Measurements from ENCODE around the gene PIP4K2A.
"Not testable (repeated sequence)": the region's sequence is repeated elsewhere in the genome, so short reads cannot be mapped to it uniquely, and the experiment has no call there.

Gene PIP4K2A

DNA sequence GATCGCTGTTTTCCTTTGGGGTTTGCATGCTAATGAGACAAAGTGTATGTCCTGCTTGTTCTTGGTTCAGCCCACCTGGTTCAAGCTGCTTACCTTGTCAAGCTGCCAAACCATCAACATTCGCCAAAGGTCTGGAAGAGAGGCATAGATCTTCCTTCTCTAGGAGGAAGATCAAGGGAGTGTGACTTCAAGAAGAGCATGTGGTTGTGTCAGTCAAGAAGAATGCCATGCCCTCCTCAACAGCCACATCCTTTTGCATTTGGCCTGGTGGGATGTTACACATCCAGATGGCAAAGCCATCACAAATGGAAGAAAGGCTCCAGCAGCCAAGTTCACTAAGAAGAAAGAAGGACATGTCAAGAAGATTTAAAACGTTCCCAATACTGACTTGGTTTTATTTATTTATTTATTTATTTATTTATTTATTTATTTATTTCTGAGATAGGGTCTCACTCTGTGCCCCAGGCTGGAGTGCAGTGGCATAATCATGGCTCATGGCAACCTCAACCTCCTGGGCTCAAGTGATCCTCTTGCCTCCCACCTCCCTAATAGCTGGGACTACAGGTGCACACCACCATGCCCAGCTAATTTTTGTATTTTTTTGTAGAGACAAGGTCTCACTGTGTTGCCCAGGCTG lies 5.1 kb upstream of the PIP4K2A start:
- DNase-seq, result no peak

DNA sequence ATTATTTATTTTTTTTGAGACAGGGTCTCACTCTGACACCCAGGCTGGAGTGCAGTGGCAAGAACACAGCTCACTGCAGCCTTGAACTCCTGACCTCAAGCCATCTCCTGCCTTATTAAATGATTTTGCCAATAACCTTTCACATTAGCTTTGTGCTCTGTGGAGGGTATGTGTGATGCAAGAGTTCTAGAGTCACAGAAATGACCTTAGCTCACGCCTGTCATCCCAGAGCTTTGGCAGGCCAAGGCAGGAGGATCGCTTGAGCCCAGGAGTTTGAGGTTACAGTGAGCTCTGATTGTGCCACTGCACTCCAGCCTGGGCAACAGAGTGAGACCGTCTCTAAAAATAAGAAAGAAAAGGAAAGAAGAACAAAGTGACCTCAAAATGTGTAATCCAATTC lies 4.3 kb upstream of the PIP4K2A start:
- DNase-seq, result not testable (repeated sequence)

DNA sequence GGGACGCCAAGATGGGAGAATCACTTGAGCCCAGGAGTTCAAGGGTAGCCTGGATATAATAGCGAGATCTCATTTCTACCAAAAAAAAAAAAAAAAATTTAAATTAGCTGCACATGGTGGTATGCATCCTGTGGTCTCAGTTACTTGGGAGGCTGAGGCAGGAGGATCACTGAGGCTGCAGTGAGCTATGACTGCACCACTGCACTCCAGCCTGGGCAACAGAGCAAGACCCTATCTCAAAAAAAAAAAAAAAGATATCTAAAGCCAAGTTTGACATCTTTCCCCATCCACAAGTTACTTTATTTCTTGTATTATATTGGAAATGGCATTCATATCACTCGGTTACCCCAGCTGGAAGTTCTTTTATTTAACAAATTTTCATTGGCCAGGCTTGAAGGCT lies 3.4 kb upstream of the PIP4K2A start:
- no peak for DNase-seq

- DNase-seq, result no peak
These were observed 2.6 kb upstream of the PIP4K2A start for GRCh38 chr10:22716943-22717342.

DNA sequence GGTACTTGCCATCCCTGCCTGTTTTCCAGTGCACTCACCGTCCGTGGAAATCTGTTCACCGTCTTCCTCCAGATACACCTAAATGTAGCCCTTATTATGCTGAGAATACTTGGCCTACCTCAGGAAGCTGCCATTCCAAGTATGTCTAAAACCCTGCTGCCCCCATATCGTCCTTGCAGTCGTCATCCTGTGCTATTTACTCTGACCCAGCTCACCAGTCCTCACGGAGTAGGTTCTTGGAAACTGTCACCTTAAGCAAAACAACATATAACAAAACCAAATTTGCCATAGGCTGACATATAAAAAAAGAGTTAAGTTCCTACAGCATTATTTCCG lies 880 bp upstream of the PIP4K2A start:
- DNase-seq, result no peak

GRCh38 chr10:22713853-22714478 lies 412 bp downstream of the PIP4K2A start:
- DNase-seq, result peak in 9 of 56 donors; percentile 36 to 69 (median 57)

DNA sequence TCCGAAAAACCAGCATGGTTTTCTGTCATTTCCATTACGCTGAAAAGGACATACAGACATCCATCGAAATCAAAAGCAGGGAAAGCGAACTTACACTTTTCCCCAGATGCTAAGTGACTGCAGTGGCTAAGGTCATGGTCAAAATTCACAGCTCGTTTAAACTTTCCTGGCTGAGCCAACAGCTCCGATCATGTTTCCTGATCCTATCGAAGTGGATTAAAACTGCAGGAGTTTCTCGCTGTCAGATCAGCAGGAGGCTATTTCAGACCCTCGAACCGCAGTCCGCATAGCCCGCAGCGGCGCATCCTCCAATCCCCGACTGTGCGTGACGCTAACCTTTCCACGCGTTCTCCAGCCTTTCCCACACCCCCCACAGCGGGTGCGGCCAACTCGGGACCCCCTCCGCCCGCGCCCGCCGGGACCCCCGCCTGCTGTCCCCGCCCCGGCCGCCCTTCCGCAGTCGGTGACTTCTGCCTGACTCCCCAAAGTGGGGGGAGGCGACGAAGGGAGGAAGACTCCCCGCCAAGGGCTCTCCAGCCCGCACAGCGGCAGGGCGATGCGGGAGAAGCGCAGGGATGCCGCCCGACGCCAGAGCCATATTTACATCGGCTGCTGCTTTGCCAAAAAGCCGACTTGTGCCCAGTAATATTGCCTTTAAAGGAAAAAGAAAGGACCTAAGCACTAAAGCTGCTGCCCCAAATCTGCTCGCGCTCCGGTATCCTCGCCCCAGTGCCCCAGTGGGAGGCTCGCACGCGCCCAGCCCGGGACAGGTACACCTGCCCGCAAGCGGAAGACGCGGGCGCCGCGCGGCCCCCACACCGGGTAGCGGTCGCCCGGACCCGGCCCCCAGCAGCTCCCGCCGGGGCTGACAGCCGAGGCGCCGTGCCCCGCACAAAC lies 1.2 kb downstream of the PIP4K2A start:
- peak in 13 of 56 donors; percentile 20 to 64 (median 42) for DNase-seq

- no peak for DNase-seq
These were observed 2.0 kb downstream of the PIP4K2A start for GRCh38 chr10:22712211-22712955.

GRCh38 chr10:22711373-22711772 lies 3.0 kb downstream of the PIP4K2A start:
- no peak for DNase-seq

DNA sequence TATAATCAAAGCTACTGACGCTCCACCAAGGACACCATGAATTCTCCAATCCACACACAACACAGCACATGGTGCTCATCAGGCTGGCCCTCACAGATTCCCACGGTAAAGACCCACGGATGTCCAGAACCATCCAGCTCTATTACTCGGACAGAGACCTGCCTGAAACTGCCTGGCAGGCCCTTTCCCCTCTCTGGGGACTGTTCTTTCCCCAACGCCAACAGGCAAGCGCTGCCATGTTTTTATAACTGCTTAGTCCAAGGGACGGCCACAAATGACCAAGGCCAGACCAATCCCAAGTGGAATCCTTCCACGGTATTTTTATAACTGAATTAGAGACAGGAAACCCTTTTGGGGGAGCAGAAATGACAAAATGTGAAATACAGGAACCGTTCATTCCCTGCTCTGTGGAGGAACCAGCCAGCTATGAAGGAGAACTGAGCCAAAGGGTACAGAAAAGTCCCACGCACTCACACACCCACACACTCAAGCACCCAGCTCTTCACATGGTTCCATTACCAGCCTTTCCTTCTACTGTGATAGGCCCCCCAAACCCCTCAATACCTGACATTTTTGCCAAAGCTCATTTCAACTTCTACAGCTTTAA lies 4.1 kb downstream of the PIP4K2A start:
- peak in 3 of 56 donors; percentile 13 to 38 (median 15) for DNase-seq

- no peak for DNase-seq
These were observed 5.6 kb downstream of the PIP4K2A start for GRCh38 chr10:22708772-22709171.

- DNase-seq, result no peak
These were observed 8.9 kb downstream of the PIP4K2A start for GRCh38 chr10:22705527-22705926.

GRCh38 chr10:22704942-22705341 lies 9.4 kb downstream of the PIP4K2A start:
- DNase-seq, result no peak

GRCh38 chr10:22704471-22704911 lies 9.9 kb downstream of the PIP4K2A start:
- DNase-seq, result no peak

GRCh38 chr10:22702348-22702747 lies 12.0 kb downstream of the PIP4K2A start:
- no peak for DNase-seq

GRCh38 chr10:22701132-22701826 lies 13.1 kb downstream of the PIP4K2A start:
- DNase-seq, result no peak

DNA sequence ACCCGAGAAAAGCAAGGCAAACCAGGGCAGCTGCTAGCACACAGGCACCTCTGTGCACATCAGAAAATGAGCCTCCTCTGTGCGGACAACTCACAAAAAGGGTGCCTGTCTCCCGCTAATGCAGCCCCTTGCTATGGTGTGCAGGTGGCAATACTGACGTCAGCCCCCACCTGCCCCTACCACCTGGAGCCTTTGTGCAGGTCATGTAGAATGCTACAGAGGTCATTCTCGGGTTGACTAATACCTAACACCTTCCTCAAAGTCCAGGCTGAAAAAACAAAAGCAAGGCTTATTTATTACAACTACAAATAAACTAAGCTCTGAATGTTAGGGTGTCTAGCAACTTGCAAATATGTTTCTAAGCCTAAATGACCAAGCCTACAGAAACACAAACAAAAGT lies 13.9 kb downstream of the PIP4K2A start:
- DNase-seq, result no peak

DNA sequence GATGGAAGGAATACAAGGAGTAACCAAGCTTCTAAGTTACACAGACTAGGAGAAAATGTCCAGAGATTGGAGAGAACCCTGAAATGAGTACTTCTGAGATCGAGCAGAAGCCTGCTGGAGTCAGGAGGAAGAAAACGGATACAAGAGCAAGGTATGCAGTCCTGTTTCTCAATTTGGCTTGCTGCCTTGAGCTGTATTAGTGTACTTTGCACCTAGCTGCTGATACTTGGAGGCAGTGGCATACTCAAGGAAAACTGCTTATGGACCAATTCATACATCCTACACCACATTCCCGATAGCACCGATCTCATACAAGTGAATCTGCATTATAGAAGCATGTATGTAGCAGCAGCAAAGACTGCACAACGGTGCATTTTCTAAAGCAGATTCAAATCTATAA lies 14.4 kb downstream of the PIP4K2A start:
- DNase-seq, result no peak

DNA sequence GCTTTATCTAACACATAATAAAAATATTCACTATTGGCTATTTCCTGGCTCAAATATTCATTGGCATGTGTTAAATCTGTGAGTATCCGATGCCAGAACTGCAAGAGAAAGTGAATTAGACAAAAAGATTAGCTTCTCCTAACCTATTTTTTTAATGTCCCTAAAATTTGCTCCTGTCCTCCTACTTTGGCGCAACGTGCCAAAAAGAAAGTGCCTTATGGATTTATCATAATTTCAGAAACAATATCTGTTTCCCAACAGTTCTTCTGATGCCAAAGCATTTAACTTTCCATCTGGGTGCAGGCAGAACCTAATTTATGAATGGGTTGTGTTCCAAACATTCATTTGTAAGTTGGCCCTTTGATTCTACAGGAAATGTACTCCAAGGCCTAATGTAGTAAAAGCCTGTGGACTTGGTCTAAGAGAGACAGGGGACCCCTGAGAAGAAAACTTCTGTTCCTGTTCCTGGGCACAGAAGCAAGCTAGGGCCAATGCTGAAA lies 15.4 kb downstream of the PIP4K2A start:
- DNase-seq, result no peak

- no peak for DNase-seq
These were observed 16.6 kb downstream of the PIP4K2A start for GRCh38 chr10:22697800-22698199.
